GM12872 (cell line): ENCODE measurements around the gene GRID2.

Experiments used
- CTCF ChIP-seq: IDR thresholded peaks from 3 replicates; pipeline ENCODE4 v1.5.1; 2011; ENCODE audit warnings: low read depth, mild to moderate bottlenecking, low read length, moderate library complexity; ENCODE audit not compliant: insufficient read depth

Gene GRID2

GRCh38 chr4:93605163-93605562 is 1301.4 kb downstream of the GRID2 start:
- no peak for TF ChIP-seq CTCF

DNA sequence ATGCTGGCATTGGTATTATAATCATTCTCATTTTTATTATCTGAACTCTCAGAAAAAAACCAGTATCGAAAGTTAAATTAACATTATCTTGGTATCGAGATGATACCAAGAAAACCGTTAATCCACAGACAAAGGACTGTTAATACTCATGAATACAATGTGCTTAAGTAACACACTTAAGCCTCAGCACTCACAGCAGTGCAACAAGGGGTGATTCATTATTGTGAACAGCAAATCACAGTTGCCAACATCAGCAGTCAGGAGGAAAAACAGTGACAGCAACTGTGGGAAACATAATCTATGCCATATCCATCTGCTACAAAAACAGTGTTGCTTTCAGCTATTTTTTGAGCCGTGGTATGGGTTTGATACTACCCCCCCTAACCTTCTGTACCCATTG is 1313.8 kb downstream of the GRID2 start:
- TF ChIP-seq CTCF = no peak

- no peak for TF ChIP-seq CTCF
Observed at GRCh38 chr4:93633721-93634120, 1330.0 kb downstream of the GRID2 start.

DNA sequence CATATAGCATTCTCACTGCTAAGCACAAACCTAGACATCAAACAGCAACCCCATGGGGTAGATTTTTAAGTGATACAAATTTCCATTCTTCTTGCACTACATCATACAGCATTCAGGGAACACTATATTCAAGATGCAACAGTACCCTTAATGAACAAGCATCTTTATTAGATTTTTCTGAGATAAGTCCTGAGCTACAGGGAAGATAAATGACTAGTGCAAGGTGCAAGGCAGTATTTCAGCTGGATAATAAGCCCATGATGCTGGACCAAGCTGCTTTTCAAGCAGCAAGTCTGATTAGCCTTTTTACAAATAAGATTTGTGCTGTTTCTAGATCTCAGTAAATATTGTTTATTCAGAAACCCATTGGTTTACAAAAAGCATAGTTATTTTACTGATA is 1332.2 kb downstream of the GRID2 start:
- no peak for TF ChIP-seq CTCF

- TF ChIP-seq CTCF = no peak
Observed at GRCh38 chr4:93645120-93645519, 1341.4 kb downstream of the GRID2 start.

DNA sequence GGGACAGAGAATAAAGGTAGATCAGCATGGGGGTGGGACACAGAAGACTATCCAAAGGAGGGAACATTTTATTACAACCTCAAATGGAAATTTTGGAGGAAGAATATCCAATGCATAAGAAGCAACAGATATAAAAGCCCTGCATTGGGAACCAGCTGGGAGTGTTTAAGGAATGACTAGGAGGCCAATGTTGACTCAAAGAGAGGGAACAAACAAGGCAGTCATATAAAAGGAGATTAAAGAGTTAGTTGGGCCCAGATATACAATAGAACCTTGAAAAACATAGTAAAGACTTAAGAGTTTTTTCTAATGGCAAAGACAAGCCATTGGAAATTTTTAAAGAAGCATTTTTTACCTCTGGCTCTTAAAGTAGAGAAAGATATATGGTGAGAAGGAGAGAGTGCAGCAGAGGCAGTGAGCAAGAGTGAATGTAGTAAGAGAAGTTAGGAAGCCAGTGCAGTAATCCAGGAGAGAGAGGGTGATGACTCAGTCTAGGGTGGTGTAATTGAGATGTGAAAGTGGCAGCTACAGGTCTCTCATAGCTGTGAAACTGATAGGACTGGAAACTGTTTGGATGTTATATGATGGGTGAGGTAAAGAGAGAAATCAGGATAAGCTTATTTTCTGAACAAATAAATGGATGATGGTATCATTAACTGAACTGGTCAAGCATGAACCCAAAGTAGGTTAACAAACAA is 1342.6 kb downstream of the GRID2 start:
- TF ChIP-seq CTCF = no peak

DNA sequence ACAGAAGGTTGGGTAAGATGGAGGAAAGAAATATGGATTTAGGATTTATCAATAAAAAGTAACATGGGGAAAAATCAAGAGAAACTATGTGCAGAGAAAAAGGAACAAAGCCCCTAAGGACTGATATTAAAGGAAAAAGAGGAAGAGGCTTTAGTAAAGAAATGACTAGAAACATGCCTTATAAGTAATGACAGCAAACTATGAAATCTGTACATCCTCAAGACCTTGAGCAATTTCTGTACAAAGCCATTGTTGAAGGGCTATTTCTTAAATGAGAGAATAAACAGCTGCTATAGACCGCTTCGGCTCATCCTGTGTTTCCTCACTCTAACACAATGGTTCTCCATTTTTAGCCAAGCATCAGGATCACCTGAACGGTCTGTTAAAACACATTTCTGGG is 1344.5 kb downstream of the GRID2 start:
- no peak for TF ChIP-seq CTCF
